SH-SY5Y (cell line): ENCODE measurements around the gene MLLT6.

Source experiments
- GATA2 ChIP-seq: IDR thresholded peaks from 2 replicates; pipeline ENCODE4 v1.6.1; 2011; ENCODE audit warnings: mild to moderate bottlenecking, low read depth, low read length
- GATA3 ChIP-seq: IDR thresholded peaks from 2 replicates; pipeline ENCODE4 v1.6.1; 2011; ENCODE audit warnings: low read depth, mild to moderate bottlenecking, low read length, moderate library complexity

GRCh38 chr17:38724337-38724988 is 19.4 kb downstream of the MLLT6 start:
- TF ChIP-seq GATA2 (no peak), GATA3 (no peak)
